ENCODE data around the gene ACTL7B.

The ACTL7B gene

DNA sequence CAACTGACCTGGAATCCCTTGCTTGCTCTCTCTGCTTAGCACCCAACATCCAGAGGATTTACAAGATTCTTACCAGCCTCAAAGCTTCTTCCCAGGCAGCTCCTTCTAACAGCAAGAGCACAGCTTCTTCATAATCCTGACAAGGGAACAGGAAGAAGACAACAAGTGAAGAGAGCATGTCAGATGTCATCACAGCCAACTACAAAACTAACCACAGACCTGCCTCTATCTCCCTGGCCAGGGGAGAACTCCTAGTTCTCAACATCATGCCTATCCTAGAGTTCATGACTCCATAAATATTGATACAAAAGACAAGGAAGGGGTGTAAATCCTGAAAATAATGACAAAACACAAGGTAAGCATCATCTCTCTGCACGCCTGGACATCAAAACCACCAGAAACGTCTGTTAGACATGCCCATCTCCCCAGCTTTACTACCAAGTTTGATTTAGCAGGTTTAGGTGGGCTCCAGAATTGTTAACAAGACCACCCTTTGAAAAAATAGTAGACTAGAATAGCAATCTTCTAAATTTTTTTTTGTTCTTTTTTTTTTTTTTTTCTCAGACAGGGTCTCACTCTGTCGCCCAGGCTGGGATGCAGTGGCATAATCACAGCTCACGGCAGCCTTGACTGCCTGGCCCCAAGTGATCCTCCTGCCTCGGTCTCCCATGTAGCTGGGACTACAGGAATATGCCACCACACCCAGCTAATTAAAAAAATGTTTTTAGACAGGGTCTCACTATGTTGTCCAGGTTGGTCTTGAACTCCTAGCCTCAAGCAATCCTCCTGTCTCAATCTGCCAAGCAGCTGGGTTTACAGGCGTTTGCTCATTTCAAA lies 26.5 kb upstream of the ACTL7B start:
- Mint-ChIP-seq H3K4me1 (ENCODE audit: low read depth) (peaks cover 19% of the 10 kb centered on the region), H3K36me3 (ENCODE audit: low read depth) (peaks cover 82% of the 10 kb centered on the region), H3K27me3 (no peaks in the 10 kb centered on the region), H3K9me3 (no peaks in the 10 kb centered on the region), H3K27ac (no peak overlapping the region), H3K4me3 (no peak overlapping the region)
- DNase-seq = no peak

DNA sequence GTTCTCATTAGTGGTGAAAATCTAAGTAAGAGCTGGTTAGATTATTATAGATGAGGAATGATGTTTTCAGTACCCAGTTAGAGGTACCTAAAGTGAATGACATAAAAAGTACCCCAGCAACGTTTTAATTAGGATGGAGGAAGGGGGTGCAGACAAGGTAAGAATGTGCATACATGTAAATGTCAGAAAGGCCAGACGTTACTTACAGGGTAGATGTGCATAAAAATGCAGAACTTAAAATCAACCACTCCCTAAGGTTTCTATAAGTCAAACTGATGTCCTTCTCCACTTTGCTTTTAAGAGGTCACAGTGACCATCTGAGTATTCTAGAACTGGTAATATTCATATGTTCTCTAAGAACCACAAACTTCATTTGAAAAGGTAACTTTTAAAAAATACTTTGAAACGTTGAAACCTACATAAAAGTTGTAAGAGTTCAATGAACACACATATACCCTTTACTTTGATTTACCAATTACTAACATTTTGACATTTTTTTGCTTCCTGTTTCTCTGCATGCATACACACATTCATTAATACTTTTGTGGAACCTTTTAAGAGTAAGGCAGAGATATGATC lies 25.0 kb upstream of the ACTL7B start:
- Mint-ChIP-seq H3K9me3 (no peaks in the 10 kb centered on the region), H3K36me3 (ENCODE audit: low read depth) (peaks cover 86% of the 10 kb centered on the region), H3K27ac (no peak overlapping the region)

DNA sequence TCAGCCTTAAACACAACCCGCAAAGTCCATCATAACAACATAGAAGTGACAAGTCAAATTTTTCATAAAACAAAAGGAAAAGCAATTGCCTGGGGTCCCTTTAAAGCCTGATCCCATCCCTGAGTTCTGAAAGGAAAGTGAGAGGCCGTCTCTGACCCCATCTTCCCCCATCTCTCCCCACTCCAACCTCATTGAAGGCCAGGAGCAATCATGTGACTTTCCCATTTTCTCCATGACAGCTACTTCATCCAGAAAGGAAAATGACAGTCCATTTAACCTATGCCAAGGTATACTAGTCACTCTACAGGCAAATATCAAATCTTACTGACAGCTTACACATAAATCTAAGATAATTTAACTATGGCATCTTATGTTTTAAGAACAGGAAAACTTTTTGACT lies 21.7 kb upstream of the ACTL7B start:
- Mint-ChIP-seq H3K4me3 (no peak overlapping the region), H3K4me1 (ENCODE audit: low read depth) (peaks cover 5% of the 10 kb centered on the region), H3K27ac (no peak overlapping the region), H3K9me3 (no peaks in the 10 kb centered on the region), H3K36me3 (ENCODE audit: low read depth) (peaks cover 96% of the 10 kb centered on the region), H3K27me3 (no peaks in the 10 kb centered on the region)
- no peak for DNase-seq

More for the DNA sequence above, 25.0 kb upstream of the ACTL7B start:
- no peak for DNase-seq
- H3K4me3 Mint-ChIP-seq = no peak overlapping the region
- no peaks in the 10 kb centered on the region for H3K27me3 Mint-ChIP-seq
- peaks cover 10% of the 10 kb centered on the region for H3K4me1 Mint-ChIP-seq (ENCODE audit: low read depth)

DNA sequence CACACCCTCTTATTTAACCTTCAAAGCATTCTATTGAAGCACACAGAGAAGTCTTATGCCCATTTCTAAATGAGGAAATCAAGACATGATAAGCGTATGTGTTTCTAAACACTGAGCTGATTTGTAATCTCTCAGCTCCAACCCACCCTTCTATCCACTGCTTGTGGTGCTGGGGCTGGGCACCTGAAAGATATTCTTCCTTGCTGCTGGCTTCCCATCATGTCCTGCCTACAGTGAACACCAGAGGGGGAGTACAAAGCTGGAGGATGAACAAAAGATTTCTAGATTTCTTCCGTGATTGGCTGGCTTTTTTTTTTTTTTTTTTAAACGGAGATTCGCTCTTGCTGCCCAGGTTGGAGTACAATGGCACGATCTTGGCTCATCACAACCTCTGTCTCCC lies 20.6 kb upstream of the ACTL7B start:
- H3K36me3 Mint-ChIP-seq (ENCODE audit: low read depth) = peaks cover 95% of the 10 kb centered on the region

DNA sequence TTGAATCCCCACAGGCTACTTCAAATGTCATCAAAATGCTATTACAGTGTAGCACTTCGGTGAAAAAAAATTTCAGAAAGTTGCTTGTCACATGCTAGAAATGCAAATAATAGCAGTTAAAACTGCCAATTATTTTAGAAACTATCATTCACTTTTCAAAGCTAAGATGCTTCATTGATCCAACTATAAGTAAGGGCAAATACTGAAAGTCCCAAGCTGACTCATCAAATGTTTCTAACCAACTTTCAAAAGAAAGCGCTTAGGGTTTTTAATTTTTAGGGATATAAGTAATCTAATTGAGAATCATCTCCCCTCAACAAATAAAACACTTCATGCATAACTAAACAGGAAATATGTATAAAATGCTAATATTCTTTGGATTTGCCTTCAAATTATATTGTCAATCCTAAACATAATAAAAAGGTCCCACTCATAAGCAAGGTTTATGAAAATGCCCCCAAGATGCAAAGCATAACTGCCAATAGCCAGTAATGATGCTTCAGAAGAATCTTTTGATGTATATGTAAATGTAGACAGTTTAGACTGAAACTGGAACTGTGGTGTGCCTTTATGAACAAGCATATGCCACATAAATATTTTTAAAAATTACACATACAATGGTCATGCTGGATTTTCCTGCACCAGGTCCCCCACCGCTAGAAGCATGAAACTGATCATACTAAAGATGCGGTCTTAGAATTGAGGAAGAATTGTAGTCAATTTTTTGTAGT lies 18.4 kb upstream of the ACTL7B start:
- no peak for DNase-seq
- peaks cover 95% of the 10 kb centered on the region for H3K36me3 Mint-ChIP-seq (ENCODE audit: low read depth)
- H3K4me1 Mint-ChIP-seq (ENCODE audit: low read depth) = peaks cover 5% of the 10 kb centered on the region
- peak overlapping the region; percentile 6 for H3K27ac Mint-ChIP-seq
- H3K9me3 Mint-ChIP-seq = peaks cover 6% of the 10 kb centered on the region
- no peaks in the 10 kb centered on the region for H3K27me3 Mint-ChIP-seq
- H3K4me3 Mint-ChIP-seq = no peak overlapping the region

More for the DNA sequence above, 20.6 kb upstream of the ACTL7B start:
- no peaks in the 10 kb centered on the region for H3K27me3 Mint-ChIP-seq
- peaks cover 6% of the 10 kb centered on the region for H3K9me3 Mint-ChIP-seq
- no peak overlapping the region for H3K4me3 Mint-ChIP-seq
- no peak overlapping the region for H3K27ac Mint-ChIP-seq
- DNase-seq = no peak
- H3K4me1 Mint-ChIP-seq (ENCODE audit: low read depth) = peaks cover 5% of the 10 kb centered on the region

DNA sequence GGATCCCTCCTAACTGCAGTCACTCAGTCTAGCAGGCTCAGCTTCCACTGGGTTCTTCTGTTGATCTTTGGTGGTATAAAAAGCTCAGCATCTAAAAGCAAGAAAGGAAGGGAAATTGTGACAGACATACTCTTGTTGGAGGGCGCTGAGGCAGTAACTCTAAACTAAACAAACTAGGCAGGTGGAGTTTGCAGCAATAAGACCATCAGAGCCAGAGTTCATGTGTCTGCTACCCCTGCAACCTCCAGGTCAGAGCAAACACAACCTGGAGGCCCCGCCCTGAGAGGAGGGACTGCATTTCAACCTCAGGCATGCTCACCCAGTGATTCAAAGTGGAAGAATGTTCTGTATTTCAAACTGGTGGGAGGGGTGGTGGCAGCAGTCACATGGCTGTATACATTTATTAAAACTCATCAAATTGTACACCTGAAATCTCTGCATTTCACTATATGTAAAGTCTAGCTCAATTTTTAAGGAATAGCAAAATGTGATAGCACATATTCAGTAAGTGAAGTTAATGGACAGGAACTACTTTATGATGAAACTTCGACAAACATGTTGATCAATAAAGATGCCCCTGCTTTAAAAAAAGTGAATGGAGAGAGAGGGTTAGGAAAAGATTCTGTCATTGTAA lies 13.4 kb upstream of the ACTL7B start:
- Mint-ChIP-seq H3K27me3 (no peaks in the 10 kb centered on the region), H3K36me3 (ENCODE audit: low read depth) (peaks cover 68% of the 10 kb centered on the region), H3K4me3 (no peak overlapping the region), H3K9me3 (peaks cover 6% of the 10 kb centered on the region), H3K27ac (no peak overlapping the region), H3K4me1 (ENCODE audit: low read depth) (peaks cover under 1% of the 10 kb centered on the region)
- no peak for DNase-seq

DNA sequence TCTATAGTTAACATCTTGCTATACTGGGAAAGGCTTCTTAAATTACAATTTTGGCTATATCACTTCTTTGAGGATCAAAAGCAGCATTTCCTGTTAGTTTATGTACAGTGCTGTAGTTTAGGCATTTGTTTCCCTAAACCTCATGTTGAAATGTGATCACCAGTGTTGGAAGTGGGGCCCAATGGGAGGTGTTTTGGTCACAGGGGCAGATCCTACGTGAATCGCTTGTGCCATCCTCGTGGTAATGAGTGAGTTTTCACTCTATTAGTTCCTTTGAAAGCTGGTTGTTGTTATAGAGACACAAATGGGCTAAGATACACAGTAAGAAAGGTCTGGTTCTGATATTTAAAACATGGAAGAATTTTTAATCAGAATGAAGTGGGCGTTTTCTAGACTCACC lies 12.0 kb upstream of the ACTL7B start:
- Mint-ChIP-seq H3K27me3 (no peaks in the 10 kb centered on the region), H3K4me3 (no peak overlapping the region), H3K36me3 (ENCODE audit: low read depth) (peaks cover 55% of the 10 kb centered on the region), H3K4me1 (ENCODE audit: low read depth) (no peaks in the 10 kb centered on the region), H3K9me3 (peaks cover 6% of the 10 kb centered on the region), H3K27ac (no peak overlapping the region)
- DNase-seq = no peak

DNA sequence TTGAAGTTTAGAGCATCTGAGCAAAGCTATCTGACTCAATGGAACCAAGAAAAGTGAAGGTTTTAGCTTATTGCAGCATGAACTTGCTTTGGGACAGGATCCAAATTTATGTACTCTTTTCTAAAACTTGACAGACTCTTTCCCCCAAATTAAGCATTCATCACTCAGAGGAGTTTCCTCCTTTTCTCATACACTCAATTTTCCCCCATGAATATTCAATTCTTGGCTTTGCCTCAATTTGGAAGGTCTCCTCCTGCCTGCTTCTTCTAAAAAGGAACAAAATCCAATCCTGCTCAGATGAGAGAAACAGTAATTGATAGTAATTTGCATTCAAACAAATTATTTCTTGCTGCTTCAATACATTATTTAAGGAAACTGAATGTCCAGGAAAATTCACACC lies 11.3 kb upstream of the ACTL7B start:
- no peak overlapping the region for H3K27ac Mint-ChIP-seq
- DNase-seq = no peak
- H3K36me3 Mint-ChIP-seq (ENCODE audit: low read depth) = peaks cover 55% of the 10 kb centered on the region
- H3K9me3 Mint-ChIP-seq = peaks cover 6% of the 10 kb centered on the region
- H3K4me3 Mint-ChIP-seq = no peak overlapping the region
- H3K27me3 Mint-ChIP-seq = no peaks in the 10 kb centered on the region
- no peaks in the 10 kb centered on the region for H3K4me1 Mint-ChIP-seq (ENCODE audit: low read depth)

DNA sequence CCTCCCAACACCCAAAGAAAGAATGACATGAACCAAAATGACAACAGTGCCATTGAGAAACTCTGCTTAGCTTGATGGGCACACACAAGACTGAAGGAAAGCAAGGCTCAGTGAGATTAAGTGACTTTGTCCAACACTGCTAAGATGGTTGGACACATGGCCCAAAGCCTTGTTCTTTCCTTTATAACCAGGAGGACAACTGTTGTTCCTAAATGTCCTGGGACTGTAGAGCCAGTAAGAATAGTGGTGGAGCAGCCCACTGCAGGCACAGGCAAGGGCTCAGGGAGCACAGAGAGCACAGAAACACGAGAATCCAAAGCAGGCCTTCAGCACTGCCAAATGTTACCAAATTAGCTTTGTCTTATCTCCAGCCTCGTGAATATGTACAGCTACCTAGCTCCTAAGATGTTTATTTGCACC lies 10.2 kb upstream of the ACTL7B start:
- peaks cover 44% of the 10 kb centered on the region for H3K36me3 Mint-ChIP-seq (ENCODE audit: low read depth)
- no peaks in the 10 kb centered on the region for H3K4me1 Mint-ChIP-seq (ENCODE audit: low read depth)
- no peaks in the 10 kb centered on the region for H3K9me3 Mint-ChIP-seq
- H3K27me3 Mint-ChIP-seq = no peaks in the 10 kb centered on the region
- no peak overlapping the region for H3K4me3 Mint-ChIP-seq
- no peak overlapping the region for H3K27ac Mint-ChIP-seq
- no peak for DNase-seq

DNA sequence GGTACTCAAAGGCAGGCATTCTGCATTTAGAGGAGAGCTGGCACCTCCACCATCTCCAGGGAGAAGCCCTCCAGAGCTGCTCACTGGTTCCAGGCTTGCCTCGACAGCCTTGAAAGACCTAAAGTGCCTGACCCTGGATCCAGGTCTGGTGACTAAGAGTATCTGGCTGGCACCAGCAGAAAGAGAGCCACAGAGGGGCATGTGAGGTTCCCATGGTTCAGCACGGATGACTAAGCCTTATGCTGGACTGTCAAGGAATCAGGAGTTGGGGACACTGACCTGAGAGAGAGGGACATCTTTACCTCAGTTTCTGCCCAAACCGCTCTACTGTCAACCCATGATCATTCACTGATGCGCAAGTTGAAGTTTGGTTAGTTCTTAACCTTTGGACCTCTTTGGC lies 9.3 kb upstream of the ACTL7B start:
- Mint-ChIP-seq H3K4me1 (ENCODE audit: low read depth) (no peaks in the 10 kb centered on the region), H3K4me3 (no peak overlapping the region), H3K36me3 (ENCODE audit: low read depth) (peaks cover 35% of the 10 kb centered on the region), H3K9me3 (no peaks in the 10 kb centered on the region), H3K27me3 (no peaks in the 10 kb centered on the region), H3K27ac (no peak overlapping the region)
- no peak for DNase-seq

DNA sequence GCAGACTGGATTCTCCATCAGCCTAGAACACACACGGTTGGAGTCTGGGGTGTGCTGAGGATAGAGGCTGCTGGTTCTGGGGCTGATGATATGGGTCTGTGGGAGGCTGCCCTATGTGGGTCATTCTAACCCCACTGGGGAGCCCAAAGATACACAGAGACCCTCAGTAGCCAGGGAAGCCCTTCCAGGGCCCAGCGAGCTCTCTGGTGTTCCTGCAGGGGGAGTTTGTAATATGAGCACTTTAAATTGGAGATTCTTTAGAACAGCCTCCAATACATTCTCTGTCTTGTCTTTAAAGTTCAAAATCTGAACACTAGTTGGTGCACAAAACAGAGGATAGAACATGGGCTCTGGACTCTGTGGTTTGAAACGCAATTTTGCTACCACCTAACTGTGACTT lies 8.7 kb upstream of the ACTL7B start:
- Mint-ChIP-seq H3K27ac (no peak overlapping the region), H3K4me3 (no peak overlapping the region), H3K4me1 (ENCODE audit: low read depth) (peaks cover 5% of the 10 kb centered on the region), H3K9me3 (no peaks in the 10 kb centered on the region), H3K27me3 (no peaks in the 10 kb centered on the region), H3K36me3 (ENCODE audit: low read depth) (peaks cover 31% of the 10 kb centered on the region)
- no peak for DNase-seq

DNA sequence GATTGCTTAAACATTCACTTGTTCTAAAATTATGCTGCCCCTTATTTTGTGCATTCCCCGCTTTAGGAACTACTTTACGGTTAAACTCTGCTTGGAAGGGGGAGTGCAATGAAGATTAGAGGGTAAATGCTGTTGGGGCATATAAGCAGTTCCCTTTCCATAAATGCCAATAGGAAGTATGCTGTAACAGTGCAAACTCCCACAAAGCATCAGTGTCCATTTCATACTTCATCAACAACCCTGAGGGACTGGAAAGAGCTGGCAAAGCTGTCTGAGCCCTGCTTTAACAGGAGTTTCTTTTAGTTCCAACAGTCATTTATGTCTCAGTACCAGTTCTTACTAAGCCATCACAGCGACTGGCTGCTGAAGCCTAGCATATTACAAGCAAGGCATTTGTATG lies 8.1 kb upstream of the ACTL7B start:
- Mint-ChIP-seq H3K27ac (no peak overlapping the region), H3K4me3 (no peak overlapping the region), H3K36me3 (ENCODE audit: low read depth) (peaks cover 25% of the 10 kb centered on the region), H3K4me1 (ENCODE audit: low read depth) (peaks cover 5% of the 10 kb centered on the region), H3K9me3 (no peaks in the 10 kb centered on the region), H3K27me3 (no peaks in the 10 kb centered on the region)
- DNase-seq = no peak

DNA sequence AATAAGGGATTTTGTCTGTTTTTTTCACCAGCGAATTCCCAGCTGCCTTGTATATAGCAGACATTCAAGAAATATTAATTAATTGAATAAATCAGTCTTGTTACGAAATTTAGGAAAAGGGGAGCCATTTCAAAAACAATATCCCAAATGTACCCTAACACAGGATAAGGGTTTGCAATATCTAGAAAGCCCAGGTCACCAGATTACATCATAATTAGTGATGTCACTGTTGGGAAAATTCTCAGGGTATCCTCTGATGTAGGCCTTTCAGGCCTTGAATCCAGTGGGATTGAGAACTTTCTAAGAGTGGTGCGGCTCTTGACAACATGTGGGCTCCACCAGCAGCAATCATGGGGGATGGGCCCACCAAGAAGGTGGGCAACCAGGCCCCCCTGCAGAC lies 6.2 kb upstream of the ACTL7B start, which contains the start of gene ACTL7A:
Gene ACTL7A (plus strand): TSS at position 270 of the 400 bp plus-strand sequence. CDS start 57 bp downstream, at position 327.
- no peaks in the 10 kb centered on the region for H3K9me3 Mint-ChIP-seq
- peaks cover 5% of the 10 kb centered on the region for H3K4me1 Mint-ChIP-seq (ENCODE audit: low read depth)
- H3K4me3 Mint-ChIP-seq = no peak within 1 kb of the TSS
- no peak for DNase-seq
- H3K36me3 Mint-ChIP-seq (ENCODE audit: low read depth) = peaks cover 6% of the 10 kb centered on the region
- no peak within 1 kb of the TSS for H3K27ac Mint-ChIP-seq
- no peaks in the 10 kb centered on the region for H3K27me3 Mint-ChIP-seq

DNA sequence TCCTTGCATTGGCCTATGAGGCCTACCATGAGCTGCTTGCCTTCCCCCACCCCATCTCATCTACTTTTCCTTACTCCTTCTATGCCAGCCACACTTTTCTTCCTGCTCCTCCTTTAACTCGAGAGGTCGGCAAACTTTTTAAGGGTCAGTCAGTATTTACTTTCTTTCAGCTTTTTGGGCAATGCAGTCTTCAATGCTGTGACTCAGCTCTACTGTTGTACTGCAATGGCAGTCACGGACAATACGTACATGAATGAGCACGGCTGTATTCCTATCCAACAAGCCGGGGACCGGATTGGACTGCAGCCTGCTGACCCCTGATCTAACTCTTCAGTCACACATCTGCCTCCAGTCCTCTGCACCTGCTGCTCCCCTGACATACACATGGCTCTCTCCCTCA lies 5.7 kb upstream of the ACTL7B start:
- Mint-ChIP-seq H3K36me3 (ENCODE audit: low read depth) (peaks cover 6% of the 10 kb centered on the region), H3K4me3 (no peak overlapping the region), H3K27ac (no peak overlapping the region), H3K4me1 (ENCODE audit: low read depth) (peaks cover 5% of the 10 kb centered on the region), H3K9me3 (no peaks in the 10 kb centered on the region), H3K27me3 (no peaks in the 10 kb centered on the region)
- DNase-seq = no peak
